GM21576 (cell line): Measurements from ENCODE around the gene YWHAE.
A peak's percentile ranks its signal among the peaks of the same experiment; 100 is the strongest.
"Not testable (repeated sequence)": the region's sequence is repeated elsewhere in the genome, so short reads cannot be mapped to it uniquely, and the experiment has no call there.

ENCODE experiments used
- ATAC-seq: cut with Tn5 transposase; IDR thresholded peaks from one replicate; pipeline ENCODE4 v1.9.1; 2021; ENCODE audit warnings: mild to moderate bottlenecking, moderate library complexity; ENCODE audit not compliant: unreplicated experiment

YWHAE gene

GRCh38 chr17:1399679-1400512 is at the start of gene YWHAE:
Gene YWHAE, minus strand, starts transcription at chr17:1400222. Its CDS starts 112 bp downstream, at chr17:1400110.
- ATAC-seq = peak; percentile 83

DNA sequence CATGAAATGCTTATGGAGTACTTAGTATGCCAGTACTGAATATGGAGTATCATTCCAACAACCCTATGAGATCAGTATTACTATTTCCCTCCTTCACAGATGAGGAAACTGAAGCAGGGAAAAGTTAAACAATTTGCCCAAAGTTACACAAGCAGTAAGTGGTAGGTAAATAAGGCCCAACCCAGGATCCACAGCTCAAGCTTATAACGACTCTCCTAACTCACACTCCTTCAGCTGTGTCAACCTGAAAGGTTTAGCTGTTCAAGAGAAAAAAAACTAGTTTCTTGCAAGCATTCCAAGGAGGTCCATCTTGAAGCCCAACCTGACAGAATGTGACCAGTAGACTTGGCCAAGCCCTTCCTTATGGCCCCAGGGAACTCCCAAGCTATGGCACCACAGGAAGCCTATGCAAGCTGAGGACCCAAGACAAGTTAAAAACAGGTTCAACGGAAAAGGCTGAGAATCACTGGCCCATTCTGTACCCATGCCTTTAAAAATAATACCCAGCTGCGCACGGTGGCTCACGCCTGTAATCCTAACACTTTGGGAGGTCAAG is 49.5 kb upstream of the YWHAE start:
- ATAC-seq = no peak

DNA sequence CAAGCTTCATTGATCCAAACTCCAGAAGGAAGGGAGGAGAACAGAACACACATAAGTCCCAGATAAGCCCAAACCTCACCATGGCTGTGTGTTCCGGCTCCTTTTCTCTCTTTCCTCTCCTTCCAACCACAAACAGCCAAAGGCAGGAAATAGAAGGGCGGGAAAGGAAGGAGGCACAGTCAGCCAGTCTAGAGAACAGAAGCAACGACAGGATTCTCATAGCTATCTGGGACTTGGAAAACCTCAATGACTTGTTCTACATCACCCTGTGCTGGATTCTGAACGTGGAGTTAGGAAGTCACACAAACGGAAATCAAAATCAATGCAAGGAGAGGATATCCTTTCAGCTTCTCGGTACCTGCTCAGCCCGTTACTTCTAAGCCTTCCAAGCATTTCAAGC is 47.0 kb upstream of the YWHAE start:
- no peak for ATAC-seq

- ATAC-seq = no peak
These were observed 46.2 kb upstream of the YWHAE start for GRCh38 chr17:1446201-1446600.

GRCh38 chr17:1445695-1446094 is 45.7 kb upstream of the YWHAE start:
- ATAC-seq = not testable (repeated sequence)

DNA sequence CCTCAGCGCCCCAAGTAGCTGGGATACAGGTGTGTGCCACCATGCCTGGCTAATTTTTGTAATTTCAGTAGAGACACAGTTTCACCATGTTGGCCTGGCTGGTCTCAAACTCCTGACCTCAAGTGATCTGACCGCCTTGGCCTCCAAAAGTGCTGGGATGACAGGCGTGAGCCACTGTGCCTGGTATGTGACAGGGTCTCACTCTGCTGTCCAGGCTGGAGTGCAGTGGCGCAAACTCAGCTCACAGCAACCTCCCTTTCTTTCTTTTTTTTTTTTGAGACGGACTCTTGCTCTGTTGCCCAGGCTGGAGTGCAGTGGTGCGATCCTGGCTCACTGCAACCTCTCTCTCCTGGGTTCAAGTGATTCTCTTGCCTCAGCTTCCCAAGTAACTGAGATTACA is 42.7 kb upstream of the YWHAE start:
- ATAC-seq = not testable (repeated sequence)

GRCh38 chr17:1442187-1442586 is 42.2 kb upstream of the YWHAE start:
- ATAC-seq = no peak

GRCh38 chr17:1440921-1441320 is 40.9 kb upstream of the YWHAE start:
- no peak for ATAC-seq

DNA sequence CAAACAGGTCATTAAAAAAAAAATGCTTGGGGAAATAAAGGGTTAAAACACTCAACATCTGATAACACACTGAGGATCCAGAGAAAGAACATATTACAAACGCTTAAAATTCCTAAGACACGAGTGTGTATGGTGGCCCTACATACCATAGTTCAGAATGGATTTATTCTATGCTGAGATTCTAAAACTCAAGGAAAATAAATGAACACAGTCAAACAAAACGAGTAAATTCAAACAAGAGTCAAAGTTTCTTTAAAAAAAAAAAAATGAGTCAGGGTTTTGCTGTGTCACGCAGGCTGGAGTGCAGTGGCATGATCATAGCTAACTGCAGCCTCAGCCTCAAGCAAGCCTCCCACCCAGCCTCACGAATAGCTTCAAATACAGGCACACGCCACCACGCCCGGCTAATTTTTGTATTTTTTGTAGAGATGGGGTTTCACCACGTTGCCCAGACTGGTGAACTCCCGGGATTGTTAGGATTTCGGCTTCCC is 38.6 kb upstream of the YWHAE start:
- no peak for ATAC-seq

DNA sequence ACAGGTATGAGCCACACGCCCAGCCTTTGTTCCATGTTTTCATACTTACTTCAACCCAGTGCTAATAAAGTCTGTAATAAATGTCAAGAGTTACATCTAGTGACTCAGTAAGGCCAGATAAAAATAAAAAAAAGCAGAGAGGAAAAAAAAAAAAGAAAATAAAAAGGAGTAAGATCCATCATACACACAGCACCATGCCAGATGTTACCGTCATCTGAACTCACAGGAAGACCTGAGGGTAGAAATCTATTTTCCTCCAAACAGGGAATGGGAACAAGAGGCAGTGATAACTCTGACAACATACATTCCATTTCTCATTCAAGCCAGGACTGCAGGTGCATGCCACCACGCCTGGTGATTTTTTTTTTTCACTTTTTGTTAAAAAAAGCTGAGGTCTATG is 35.3 kb upstream of the YWHAE start:
- ATAC-seq = no peak

- no peak for ATAC-seq
These were observed 34.1 kb upstream of the YWHAE start for GRCh38 chr17:1434150-1434549.

DNA sequence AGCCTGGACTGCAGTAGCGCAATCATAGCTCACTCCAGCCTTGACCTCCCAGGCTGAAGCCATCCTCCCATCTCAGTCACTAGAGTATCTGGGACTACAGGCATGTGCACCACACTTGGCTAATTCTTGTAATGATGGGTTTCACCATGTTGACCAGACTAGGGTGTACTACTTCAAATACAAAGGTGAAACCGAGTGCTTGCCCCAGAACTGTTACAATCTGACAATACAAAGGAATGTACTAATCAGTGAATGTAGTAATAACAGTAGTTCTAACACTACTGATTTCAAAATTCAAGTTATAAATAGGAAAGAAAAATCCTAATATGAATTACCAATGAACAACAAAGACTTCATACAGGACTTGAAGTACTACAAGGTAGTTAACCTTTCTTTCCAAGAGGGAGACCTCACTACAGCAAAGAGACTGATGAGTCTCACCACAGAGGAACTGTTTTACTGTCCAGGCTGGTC is 31.6 kb upstream of the YWHAE start:
- ATAC-seq = no peak

DNA sequence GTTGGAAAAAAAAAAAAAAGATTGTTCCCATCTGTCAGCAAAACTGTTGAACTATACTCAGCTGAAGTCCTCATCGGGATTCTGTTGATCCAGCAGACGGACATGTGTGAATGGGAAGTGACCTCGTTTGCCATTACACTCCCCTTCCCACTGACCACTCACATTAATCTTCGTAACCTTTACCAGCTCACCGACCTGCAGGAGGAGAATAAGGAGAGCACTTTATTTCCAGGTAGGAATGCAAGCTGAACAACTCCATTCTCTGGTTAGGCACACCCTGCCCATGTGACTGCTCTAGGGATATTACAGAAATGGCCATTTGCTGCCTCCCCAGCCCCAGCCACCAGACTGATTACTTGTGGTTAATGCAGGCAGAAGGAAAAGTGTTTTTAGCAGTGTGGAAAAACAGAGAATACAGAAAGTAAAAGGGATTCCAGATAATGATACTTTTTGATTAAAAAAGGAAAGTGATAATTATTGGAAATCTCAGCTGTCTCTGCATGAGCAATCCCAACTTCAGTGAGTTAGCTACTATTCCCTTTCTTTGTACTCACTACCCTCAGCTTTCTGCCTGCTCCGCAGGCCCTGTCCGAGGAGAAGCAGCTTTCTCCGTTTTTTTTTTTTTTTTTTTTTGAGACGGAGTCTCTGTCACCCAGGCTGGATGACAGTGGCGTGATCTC is 23.6 kb upstream of the YWHAE start:
- ATAC-seq = no peak

DNA sequence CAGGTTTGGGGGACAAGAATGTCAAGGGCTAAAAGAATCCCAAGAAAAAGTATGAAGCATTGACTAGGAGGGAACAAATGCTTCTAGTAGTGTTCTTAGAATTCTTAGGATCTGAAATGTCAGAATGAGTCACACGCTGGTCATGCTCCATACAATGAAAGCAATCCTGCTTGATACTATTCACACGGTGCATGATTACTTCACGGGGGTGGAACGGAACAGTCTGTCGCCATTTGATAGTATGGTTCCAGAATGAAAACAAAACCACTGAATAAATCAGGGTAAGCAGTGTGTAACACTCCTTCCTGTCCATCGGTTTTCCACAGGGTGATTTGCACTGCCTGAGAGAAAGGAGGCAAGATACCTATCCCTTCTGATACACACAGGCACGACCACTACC is 22.9 kb upstream of the YWHAE start:
- no peak for ATAC-seq

DNA sequence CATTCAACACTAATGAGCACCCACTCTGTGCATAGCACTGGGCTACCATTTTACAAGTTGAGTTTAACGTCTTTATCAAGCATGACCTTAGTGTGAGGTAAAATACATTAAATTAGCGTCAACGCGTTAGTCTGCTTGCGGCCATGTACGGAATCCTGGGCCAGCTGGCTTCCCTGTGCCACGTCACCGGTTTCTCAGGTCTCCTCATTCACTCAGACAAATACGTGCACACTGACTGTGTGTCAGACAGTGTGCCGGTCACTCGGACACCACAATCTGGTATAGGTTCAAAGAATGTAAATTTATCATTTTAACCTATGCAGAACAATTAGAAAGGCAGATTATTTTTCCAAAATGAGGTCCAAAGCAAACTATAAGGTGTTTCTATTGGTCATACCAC is 21.4 kb upstream of the YWHAE start:
- ATAC-seq = no peak

DNA sequence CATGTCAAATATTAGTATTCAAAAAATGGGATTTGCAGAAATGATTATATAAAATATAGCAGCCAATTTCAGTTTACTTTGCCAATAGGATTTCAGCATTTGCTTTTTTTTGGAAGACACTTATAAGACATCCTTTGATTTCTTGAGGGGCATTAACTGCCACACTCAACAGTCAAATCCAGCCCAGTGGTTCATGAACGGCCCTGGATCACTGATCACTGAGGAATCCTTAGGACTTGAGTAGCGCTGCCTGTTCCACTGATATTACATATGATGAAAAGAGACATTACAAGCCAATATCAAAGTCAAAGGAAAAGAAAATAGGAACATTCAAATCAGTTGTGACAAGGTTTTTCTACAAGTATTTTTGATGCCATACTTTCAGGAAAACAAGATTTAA is 21.0 kb upstream of the YWHAE start:
- no peak for ATAC-seq

DNA sequence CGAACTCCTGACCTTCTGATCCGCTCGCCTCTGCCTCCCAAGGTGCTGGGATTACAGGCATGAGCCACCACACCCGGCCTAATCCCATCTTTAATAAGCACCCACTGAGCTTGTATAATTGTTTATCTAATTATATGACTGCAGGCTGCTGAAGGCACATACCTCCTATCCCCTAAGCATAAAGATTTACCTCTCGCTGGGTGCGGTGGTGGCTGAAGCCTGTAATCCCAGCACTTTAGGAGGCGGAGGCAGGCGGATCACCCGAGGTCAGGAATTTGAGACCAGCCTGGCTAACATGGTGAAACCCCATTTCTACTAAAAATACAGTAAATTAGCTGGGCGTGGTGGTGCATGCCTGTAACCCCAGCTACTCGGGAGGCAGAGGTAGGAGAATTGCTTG is 20.1 kb upstream of the YWHAE start:
- no peak for ATAC-seq

GRCh38 chr17:1418476-1418875 is 18.5 kb upstream of the YWHAE start:
- not testable (repeated sequence) for ATAC-seq

GRCh38 chr17:1416414-1416813 is 16.4 kb upstream of the YWHAE start:
- ATAC-seq = no peak

DNA sequence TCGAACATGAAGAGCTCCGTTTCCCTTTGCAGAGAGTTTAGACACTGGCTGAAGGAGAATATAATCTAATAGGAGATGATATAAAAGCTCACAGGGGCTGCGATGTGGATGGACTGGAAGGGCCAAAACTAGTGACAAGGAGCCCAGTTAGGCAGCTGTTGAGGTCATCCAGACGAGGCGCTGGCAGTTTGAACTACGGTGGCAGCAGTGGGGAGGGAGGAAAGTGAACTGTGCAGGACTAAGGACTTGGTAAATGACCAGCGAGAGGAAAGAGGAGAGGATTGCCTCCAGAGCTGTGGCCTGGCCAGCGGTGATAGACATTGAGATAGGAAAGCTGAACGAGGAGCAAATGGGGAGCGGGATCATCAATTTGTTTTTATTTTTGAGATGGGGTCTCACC is 14.6 kb upstream of the YWHAE start:
- no peak for ATAC-seq

GRCh38 chr17:1414001-1414574 is 14.1 kb upstream of the YWHAE start:
- no peak for ATAC-seq
